Osteoblast (primary cell): ENCODE data around the gene SPATA6L. TPM values are rescaled to one million over a fixed set of nuclear protein-coding genes. Genes with fewer than 3 reads are reported as not detected.

Experiments
- DNase-seq: peaks from one replicate; pipeline ENCODE4 v3.0.0; 2011; ENCODE audit warnings: low spot score, mixed read lengths; ENCODE audit not compliant: insufficient read length; ENCODE audit errors: missing footprints
- H2AFZ ChIP-seq: 2 replicates; pipeline ENCODE4 v1.6.0; 2011; ENCODE audit warnings: mild to moderate bottlenecking, low read length
- H3K27ac ChIP-seq: 2 replicates; pipeline ENCODE4 v1.5.1; 2011; ENCODE audit warnings: mild to moderate bottlenecking, low read depth, low read length, moderate library complexity
- H3K27me3 ChIP-seq: 2 replicates; pipeline ENCODE4 v1.6.0; 2012; ENCODE audit warnings: mild to moderate bottlenecking, control low read depth, inconsistent platforms, low read length, moderate library complexity; ENCODE audit not compliant: insufficient read depth
- H3K36me3 ChIP-seq: 2 replicates; pipeline ENCODE4 v1.5.1; 2011; ENCODE audit warnings: mild to moderate bottlenecking, low read length, control low read depth, moderate library complexity; ENCODE audit not compliant: insufficient read depth
- H3K4me1 ChIP-seq: 2 replicates; pipeline ENCODE4 v1.5.1; 2011; ENCODE audit warnings: mild to moderate bottlenecking, low read length, control low read depth, moderate library complexity; ENCODE audit not compliant: insufficient read depth
- H3K4me2 ChIP-seq: 2 replicates; pipeline ENCODE4 v1.6.0; 2011; ENCODE audit warnings: mild to moderate bottlenecking, low read length; ENCODE audit not compliant: insufficient read depth
- H3K4me3 ChIP-seq: fragments of 200-600 bp; sonication (generic); 3 replicates; pipeline ENCODE4 v1.5.1; 2012; ENCODE audit warnings: mild to moderate bottlenecking, low read length, inconsistent platforms; ENCODE audit not compliant: insufficient read depth
- H3K79me2 ChIP-seq: 2 replicates; pipeline ENCODE4 v1.6.0; 2012; ENCODE audit warnings: mild to moderate bottlenecking, low read length, control low read depth, inconsistent platforms; ENCODE audit not compliant: insufficient read depth
- H3K9me3 ChIP-seq: 2 replicates; pipeline ENCODE4 v1.5.1; 2011; ENCODE audit warnings: low read depth, low read length, control low read depth
- H4K20me1 ChIP-seq: 2 replicates; pipeline ENCODE4 v1.6.0; 2012; ENCODE audit warnings: mild to moderate bottlenecking, low read length, control low read depth; ENCODE audit not compliant: insufficient read depth
- CTCF ChIP-seq: IDR thresholded peaks from 2 replicates; pipeline ENCODE4 v1.5.1; 2011; ENCODE audit warnings: mild to moderate bottlenecking, low read depth, low read length, moderate library complexity; ENCODE audit errors: extremely low read depth
- total RNA-seq: library from RNA; depleted of rRNA; stranded (reverse); fragments of >200 nt; gene quantifications from 2 replicates; pipeline ENCODE4 v1.2.3, GENCODE V29; 2012

The SPATA6L gene
- total RNA-seq, 1 donor, result 0.72 TPM

- H3K9me3 ChIP-seq, result no peaks in the 10 kb centered on the region
- H3K4me1 ChIP-seq, result no peaks in the 10 kb centered on the region
- no peaks in the 10 kb centered on the region for H3K36me3 ChIP-seq
- no peak overlapping the region for H3K27ac ChIP-seq
- TF ChIP-seq CTCF, result no peak
- H4K20me1 ChIP-seq, result no peaks in the 10 kb centered on the region
- no peaks in the 10 kb centered on the region for H3K79me2 ChIP-seq
- DNase-seq, result no peak
- H2AFZ ChIP-seq, result no peak overlapping the region
- no peaks in the 10 kb centered on the region for H3K27me3 ChIP-seq
- H3K4me3 ChIP-seq, result no peak overlapping the region
- H3K4me2 ChIP-seq, result no peak overlapping the region
These were observed 75.7 kb downstream of the SPATA6L start for GRCh38 chr9:4590430-4591122.

GRCh38 chr9:4588721-4589120 is 77.6 kb downstream of the SPATA6L start:
- Histone ChIP-seq H3K4me3 (no peak overlapping the region), H2AFZ (no peak overlapping the region), H3K4me1 (no peaks in the 10 kb centered on the region), H3K79me2 (no peaks in the 10 kb centered on the region), H3K36me3 (peaks cover 18% of the 10 kb centered on the region), H3K4me2 (no peak overlapping the region), H3K9me3 (no peaks in the 10 kb centered on the region), H3K27me3 (no peaks in the 10 kb centered on the region), H4K20me1 (no peaks in the 10 kb centered on the region), H3K27ac (no peak overlapping the region)
- peak; percentile 62 for DNase-seq
- no peak for TF ChIP-seq CTCF

- Histone ChIP-seq H2AFZ (no peak overlapping the region), H3K79me2 (no peaks in the 10 kb centered on the region), H3K4me1 (no peaks in the 10 kb centered on the region), H3K27ac (no peak overlapping the region), H3K36me3 (peaks cover 37% of the 10 kb centered on the region), H3K4me2 (no peak overlapping the region), H3K9me3 (no peaks in the 10 kb centered on the region), H3K27me3 (no peaks in the 10 kb centered on the region), H4K20me1 (no peaks in the 10 kb centered on the region), H3K4me3 (no peak overlapping the region)
- TF ChIP-seq CTCF, result no peak
- no peak for DNase-seq
These were observed 81.1 kb downstream of the SPATA6L start for GRCh38 chr9:4585135-4585534.

- H2AFZ ChIP-seq, result no peak overlapping the region
- no peak for TF ChIP-seq CTCF
- no peak overlapping the region for H3K27ac ChIP-seq
- DNase-seq, result no peak
- no peaks in the 10 kb centered on the region for H3K27me3 ChIP-seq
- H3K9me3 ChIP-seq, result no peaks in the 10 kb centered on the region
- no peak overlapping the region for H3K4me2 ChIP-seq
- no peaks in the 10 kb centered on the region for H3K4me1 ChIP-seq
- no peaks in the 10 kb centered on the region for H3K79me2 ChIP-seq
- no peaks in the 10 kb centered on the region for H4K20me1 ChIP-seq
- H3K36me3 ChIP-seq, result peaks cover 37% of the 10 kb centered on the region
- no peak overlapping the region for H3K4me3 ChIP-seq
These were observed 81.6 kb downstream of the SPATA6L start for GRCh38 chr9:4584636-4585035.
